Fibroblast of lung (primary cell): ENCODE results near the gene ZNF22.

Experiments
- CTCF ChIP-seq, 2 donors: IDR thresholded peaks in 1 of 2; conservative IDR thresholded peaks in 1 of 2; 1 replicate in 1 of 2; 2 replicates in 1 of 2; pipeline ENCODE4 v1.5.1; 2011 to 2012; ENCODE audit warnings: low read length in 2 of 2, control low read depth in 1 of 2, inconsistent platforms in 1 of 2, low read depth in 1 of 2, mild to moderate bottlenecking in 1 of 2
- EZH2 ChIP-seq: IDR thresholded peaks from 2 replicates; pipeline ENCODE4 v1.5.1; 2012; ENCODE audit warnings: low read length, control low read depth, mild to moderate bottlenecking; ENCODE audit errors: missing control alignments

- TF ChIP-seq CTCF (conservative IDR thresholded peaks at IDR 0.05 in 1 of 2, IDR thresholded peaks at IDR 0.05 in 1 of 2; ENCODE audit: low read depth in 1 of 2, low read length in 2 of 2) (no peak), EZH2 (no peak)
Observed at GRCh38 chr10:44961931-44962750, 38.6 kb upstream of the ZNF22 start.
